Measurements from ENCODE around the gene DNAH6. TPM values are rescaled to one million over a fixed set of nuclear protein-coding genes. Genes with fewer than 3 reads are reported as not detected.
A peak's percentile ranks its signal among the peaks of the same experiment; 100 is the strongest.

Gene DNAH6
- total RNA-seq, 2 donors from 2014 or later, result 0.69 to 1.6 TPM

- Mint-ChIP-seq H3K36me3 (ENCODE audit: low read depth) (no peaks in the 10 kb centered on the region), H3K4me3 (no peak overlapping the region), H3K4me1 (peaks cover 7% of the 10 kb centered on the region), H3K27ac (no peak overlapping the region), H3K9me3 (no peaks in the 10 kb centered on the region), H3K27me3 (peaks cover 3% of the 10 kb centered on the region)
- no peak for ATAC-seq (replicated peaks)
Observed at GRCh38 chr2:84669122-84669521, 152.8 kb downstream of the DNAH6 start.

DNA sequence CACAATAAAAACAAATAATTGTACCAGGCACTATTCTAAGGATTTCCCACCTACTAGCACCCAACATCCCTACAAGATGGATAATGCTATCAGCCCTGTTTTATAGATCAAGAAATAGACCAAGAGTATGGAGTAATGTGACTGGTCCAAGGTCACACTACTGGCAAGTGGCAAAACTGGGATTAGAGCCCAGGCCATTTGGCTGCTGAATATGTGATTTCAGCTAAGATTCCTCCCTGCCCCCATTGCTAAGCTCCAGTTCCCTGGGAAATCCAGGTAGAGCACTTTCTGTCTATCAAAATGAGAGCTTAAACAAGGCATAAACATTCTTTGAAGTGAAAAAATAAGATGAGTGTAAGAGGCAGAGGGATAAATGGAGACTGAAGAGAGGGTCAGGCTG, 157.8 kb downstream of the DNAH6 start:
- Mint-ChIP-seq H3K4me1 (peaks cover 15% of the 10 kb centered on the region), H3K27me3 (peaks cover 3% of the 10 kb centered on the region), H3K9me3 (no peaks in the 10 kb centered on the region), H3K4me3 (no peak overlapping the region), H3K27ac (no peak overlapping the region), H3K36me3 (ENCODE audit: low read depth) (no peaks in the 10 kb centered on the region)
- ATAC-seq (replicated peaks), result no peak

- H3K36me3 Mint-ChIP-seq (ENCODE audit: low read depth), result no peaks in the 10 kb centered on the region
- H3K27ac Mint-ChIP-seq, result no peak overlapping the region
- H3K4me3 Mint-ChIP-seq, result no peak overlapping the region
Observed at GRCh38 chr2:84674586-84674985, 158.3 kb downstream of the DNAH6 start.

GRCh38 chr2:84676295-84676694, 160.0 kb downstream of the DNAH6 start:
- peak; percentile 11 for ATAC-seq (replicated peaks)
- Mint-ChIP-seq H3K4me3 (no peak overlapping the region), H3K27me3 (peaks cover 3% of the 10 kb centered on the region), H3K27ac (no peak overlapping the region), H3K36me3 (ENCODE audit: low read depth) (no peaks in the 10 kb centered on the region), H3K4me1 (peaks cover 15% of the 10 kb centered on the region), H3K9me3 (no peaks in the 10 kb centered on the region)

More at GRCh38 chr2:84674586-84674985, 158.3 kb downstream of the DNAH6 start:
- Mint-ChIP-seq H3K27me3 (peaks cover 3% of the 10 kb centered on the region), H3K4me1 (peaks cover 15% of the 10 kb centered on the region), H3K9me3 (no peaks in the 10 kb centered on the region)
- ATAC-seq (replicated peaks), result no peak

DNA sequence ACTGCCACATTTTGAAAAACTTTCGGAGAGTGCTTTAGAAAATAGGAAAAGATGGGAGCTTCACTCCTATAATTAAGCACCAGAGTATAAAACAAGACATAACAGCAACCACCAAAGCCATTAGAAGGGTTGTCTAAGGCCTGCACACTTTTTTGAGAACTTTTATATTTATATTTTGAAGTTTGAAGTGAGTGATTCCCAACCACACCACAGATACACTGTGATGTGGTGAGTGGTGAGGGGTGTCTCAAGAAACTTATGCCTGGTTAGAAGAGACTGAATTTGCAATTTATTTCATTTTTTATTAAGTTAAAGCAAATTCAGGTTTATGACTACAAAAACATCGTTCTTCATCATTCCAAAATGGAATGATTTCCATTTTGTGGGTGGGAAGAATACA, 161.9 kb downstream of the DNAH6 start:
- Mint-ChIP-seq H3K9me3 (no peaks in the 10 kb centered on the region), H3K27me3 (peaks cover under 1% of the 10 kb centered on the region), H3K27ac (no peak overlapping the region), H3K4me1 (peaks cover 10% of the 10 kb centered on the region), H3K4me3 (no peak overlapping the region), H3K36me3 (ENCODE audit: low read depth) (no peaks in the 10 kb centered on the region)
- ATAC-seq (replicated peaks), result no peak

DNA sequence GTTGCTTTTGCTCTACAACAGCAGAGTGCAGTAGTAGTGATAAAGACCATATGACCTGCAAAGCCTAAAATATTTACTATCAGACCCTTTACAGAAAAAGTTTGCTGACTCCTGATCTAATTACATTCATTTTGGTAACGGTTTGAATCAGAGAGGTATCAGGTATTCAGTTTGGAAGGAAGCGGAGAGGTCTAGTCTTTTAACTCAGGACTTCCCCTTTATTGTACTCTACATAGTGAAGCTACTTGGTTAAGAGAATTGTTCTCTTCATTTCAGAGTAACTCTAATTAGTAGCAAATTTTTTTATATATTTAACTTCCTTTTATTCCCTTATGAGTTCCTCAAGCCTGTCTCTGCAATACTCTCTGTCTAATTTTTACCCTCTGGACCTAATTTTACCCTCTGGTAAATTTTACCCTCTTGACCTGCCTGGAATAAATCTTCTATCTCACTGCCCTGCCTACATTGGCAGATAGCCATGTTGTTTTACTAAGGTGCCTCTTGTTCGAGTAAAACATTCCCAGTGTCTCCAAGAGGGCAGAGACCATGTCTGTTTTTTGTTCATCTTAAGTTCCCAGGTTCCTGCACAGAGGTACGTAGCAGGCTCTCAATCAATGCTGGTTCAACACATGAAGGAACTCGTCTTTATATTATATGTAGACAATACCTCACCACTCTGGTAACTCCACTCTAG, 170.6 kb downstream of the DNAH6 start:
- Mint-ChIP-seq H3K4me1 (no peaks in the 10 kb centered on the region), H3K4me3 (no peak overlapping the region), H3K27me3 (no peaks in the 10 kb centered on the region), H3K36me3 (ENCODE audit: low read depth) (no peaks in the 10 kb centered on the region), H3K27ac (no peak overlapping the region), H3K9me3 (no peaks in the 10 kb centered on the region)
- peak; percentile 62 for ATAC-seq (replicated peaks)

DNA sequence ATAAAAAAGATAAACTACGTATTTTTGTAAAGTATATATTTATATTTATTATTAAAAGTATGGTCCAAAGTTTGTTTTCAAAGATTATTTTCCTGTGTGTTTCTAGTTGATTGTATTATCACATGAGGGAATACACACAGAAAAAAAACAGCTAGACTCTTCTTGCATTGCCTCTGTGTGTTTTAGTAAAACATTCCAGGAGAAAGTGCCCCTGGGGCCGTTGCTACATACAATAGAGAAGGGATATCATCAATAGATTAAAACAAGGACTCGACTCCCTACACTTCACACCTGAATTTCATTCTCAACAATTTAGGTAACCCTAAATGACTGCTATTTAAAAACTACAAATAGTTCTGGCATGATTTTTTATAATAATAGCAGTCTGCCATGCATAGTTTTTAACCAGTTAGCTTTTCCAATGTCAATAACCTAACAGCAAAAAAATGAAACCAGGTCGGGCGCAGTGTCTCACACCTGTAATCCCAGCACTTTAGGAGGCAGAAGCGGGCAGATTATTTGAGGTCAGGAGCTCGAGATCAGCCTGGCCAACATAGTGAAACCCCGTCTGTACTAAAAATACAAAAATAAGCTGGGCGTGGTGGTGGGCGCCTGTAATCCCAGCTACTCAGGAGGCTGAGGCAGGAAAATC, 171.3 kb downstream of the DNAH6 start:
- Mint-ChIP-seq H3K27ac (no peak overlapping the region), H3K36me3 (ENCODE audit: low read depth) (no peaks in the 10 kb centered on the region), H3K4me3 (no peak overlapping the region), H3K4me1 (no peaks in the 10 kb centered on the region), H3K27me3 (no peaks in the 10 kb centered on the region), H3K9me3 (no peaks in the 10 kb centered on the region)
- no peak for ATAC-seq (replicated peaks)

GRCh38 chr2:84690225-84690624, 173.9 kb downstream of the DNAH6 start:
- no peaks in the 10 kb centered on the region for H3K9me3 Mint-ChIP-seq
- H3K27me3 Mint-ChIP-seq, result no peaks in the 10 kb centered on the region
- H3K4me1 Mint-ChIP-seq, result peaks cover 15% of the 10 kb centered on the region
- no peak overlapping the region for H3K4me3 Mint-ChIP-seq
- H3K27ac Mint-ChIP-seq, result no peak overlapping the region
- no peaks in the 10 kb centered on the region for H3K36me3 Mint-ChIP-seq (ENCODE audit: low read depth)
- no peak for ATAC-seq (replicated peaks)

GRCh38 chr2:84694088-84694622, 177.9 kb downstream of the DNAH6 start:
- Mint-ChIP-seq H3K27ac (peak overlapping the region; percentile 22), H3K4me1 (peaks cover 15% of the 10 kb centered on the region), H3K4me3 (peak overlapping the region; percentile 57), H3K9me3 (peaks cover 5% of the 10 kb centered on the region), H3K36me3 (ENCODE audit: low read depth) (no peaks in the 10 kb centered on the region), H3K27me3 (no peaks in the 10 kb centered on the region)
- peak; percentile 32 for ATAC-seq (replicated peaks)

- Mint-ChIP-seq H3K36me3 (ENCODE audit: low read depth) (no peaks in the 10 kb centered on the region), H3K27me3 (no peaks in the 10 kb centered on the region), H3K4me3 (no peak overlapping the region), H3K9me3 (peaks cover 18% of the 10 kb centered on the region), H3K27ac (no peak overlapping the region), H3K4me1 (peaks cover 15% of the 10 kb centered on the region)
- ATAC-seq (replicated peaks), result no peak
Observed at GRCh38 chr2:84697895-84698294, 181.6 kb downstream of the DNAH6 start.

DNA sequence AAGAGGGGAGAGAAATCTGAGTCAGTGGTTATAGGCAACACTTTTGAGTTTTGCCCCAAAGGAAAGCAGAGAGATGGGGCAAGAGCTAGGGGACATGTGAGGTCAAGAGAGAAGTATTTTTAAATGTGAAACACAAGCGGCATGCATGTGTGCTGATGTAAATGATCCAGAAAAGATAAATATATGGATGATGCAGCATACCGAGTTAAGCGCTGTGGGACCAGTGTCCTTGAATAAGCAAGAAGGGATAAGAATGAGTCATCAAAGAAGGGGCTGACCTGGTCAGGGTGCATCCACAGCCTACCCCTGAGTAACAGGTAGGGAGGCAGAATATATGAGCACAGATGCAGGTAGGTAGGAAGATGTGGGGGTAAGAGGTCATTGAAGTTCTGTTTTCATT, 183.7 kb downstream of the DNAH6 start:
- no peak overlapping the region for H3K27ac Mint-ChIP-seq
- no peaks in the 10 kb centered on the region for H3K27me3 Mint-ChIP-seq
- peaks cover 18% of the 10 kb centered on the region for H3K9me3 Mint-ChIP-seq
- H3K4me1 Mint-ChIP-seq, result no peaks in the 10 kb centered on the region
- ATAC-seq (replicated peaks), result no peak
- no peaks in the 10 kb centered on the region for H3K36me3 Mint-ChIP-seq (ENCODE audit: low read depth)
- H3K4me3 Mint-ChIP-seq, result no peak overlapping the region

DNA sequence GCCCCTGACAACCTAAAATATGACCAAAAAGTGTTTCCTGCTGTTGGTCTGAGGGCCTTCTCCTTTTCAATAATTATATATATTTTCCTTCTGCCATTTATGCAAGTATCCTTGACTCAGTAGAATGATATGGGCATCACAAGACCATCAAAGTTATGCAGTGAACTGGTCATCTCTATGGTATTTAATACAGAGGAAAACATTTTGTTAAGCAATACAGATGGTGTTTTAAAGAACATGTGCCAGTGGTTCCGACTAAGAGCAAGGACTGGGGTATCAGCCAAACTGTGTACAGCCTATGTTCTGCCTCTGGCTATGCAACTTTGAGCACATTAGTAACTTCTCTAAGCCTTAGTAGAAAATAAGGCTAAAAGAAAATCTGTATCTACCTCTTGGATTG, 185.6 kb downstream of the DNAH6 start:
- no peak overlapping the region for H3K27ac Mint-ChIP-seq
- no peak for ATAC-seq (replicated peaks)
- no peaks in the 10 kb centered on the region for H3K4me1 Mint-ChIP-seq
- H3K9me3 Mint-ChIP-seq, result peaks cover 18% of the 10 kb centered on the region
- no peaks in the 10 kb centered on the region for H3K27me3 Mint-ChIP-seq
- H3K36me3 Mint-ChIP-seq (ENCODE audit: low read depth), result no peaks in the 10 kb centered on the region
- no peak overlapping the region for H3K4me3 Mint-ChIP-seq

GRCh38 chr2:84702941-84703340, 186.6 kb downstream of the DNAH6 start:
- Mint-ChIP-seq H3K4me3 (no peak overlapping the region), H3K27me3 (no peaks in the 10 kb centered on the region), H3K9me3 (peaks cover 18% of the 10 kb centered on the region), H3K36me3 (ENCODE audit: low read depth) (no peaks in the 10 kb centered on the region), H3K27ac (no peak overlapping the region), H3K4me1 (no peaks in the 10 kb centered on the region)
- ATAC-seq (replicated peaks), result no peak

GRCh38 chr2:84703831-84704230, 187.5 kb downstream of the DNAH6 start:
- no peaks in the 10 kb centered on the region for H3K36me3 Mint-ChIP-seq (ENCODE audit: low read depth)
- no peak for ATAC-seq (replicated peaks)

More at GRCh38 chr2:84703831-84704230, 187.5 kb downstream of the DNAH6 start:
- H3K4me3 Mint-ChIP-seq, result no peak overlapping the region
- peaks cover 5% of the 10 kb centered on the region for H3K4me1 Mint-ChIP-seq
- no peaks in the 10 kb centered on the region for H3K27me3 Mint-ChIP-seq
- peaks cover 16% of the 10 kb centered on the region for H3K9me3 Mint-ChIP-seq
- no peak overlapping the region for H3K27ac Mint-ChIP-seq

Measured in activated T-helper 17 cell treated with anti-CD3 and anti-CD28 coated beads, Interleukin-2, amount 50 U/mL, for 72 hours (primary cell).